K562 (cell line): Measurements from ENCODE around the gene CCDC9B. TPM values are rescaled to one million over a fixed set of nuclear protein-coding genes. Genes with fewer than 3 reads are reported as not detected.

Source experiments
- ATAC-seq: fragments of 200-7000 bp; cut with Tn5 transposase; 3 replicates; pipeline ENCODE4 v1.9.1; 2020; ENCODE audit warnings: moderate library complexity
- BruUV-seq: library from RNA; stranded (reverse); fragments of 400-500 nt; replicated peaks from 2 replicates; lab custom pipeline; 2021; lab: Mats Ljungman, UMichigan
- CTCF ChIA-PET: fragments of 300-600 bp; formaldehyde crosslinking; extraction: SDS; loops from one replicate; lab custom pipeline; 2021; ENCODE audit warnings: low intra/inter-chr PET ratio; lab: Yijun Ruan, JAX
- POLR2A ChIA-PET: fragments of 300-600, 350-650 bp; sonication (Branson Sonifier 250); formaldehyde crosslinking; extraction: SDS; loops from one replicate; lab custom pipeline; 2021; ENCODE audit warnings: antibody characterized with exemption, inconsistent platforms; lab: Yijun Ruan, JAX
- DNase-seq, 4 experiments: peaks; one replicate each; pipeline versions ENCODE4 v3.0.0 to v3.0.0-alpha.2; 2011 to 2018; ENCODE audit warnings: low spot score in 3 of 4, mixed read lengths in 3 of 4; ENCODE audit errors: extremely low read depth in 1 of 4
- FAIRE-seq: peaks from 2 replicates; lab custom pipeline; 2011; peaks lifted over from hg19 to GRCh38; lab: Jason Lieb, UNC
- H2AFZ ChIP-seq: 2 replicates; pipeline ENCODE4 v1.6.0; 2011; ENCODE audit warnings: low read depth, low read length, control low read depth, inconsistent platforms
- H3K27ac ChIP-seq: fragments of 200-600 bp; 3 replicates; pipeline ENCODE4 v1.8.0; 2011; ENCODE audit warnings: low read depth, mild to moderate bottlenecking, control low read depth, inconsistent platforms, low read length, moderate library complexity, mixed read lengths; ENCODE audit errors: extremely low read depth
- H3K27me3 ChIP-seq, 2 experiments: fragments of 300-600 bp in 1 of 2; 2 replicates in 1 of 2; 3 replicates in 1 of 2; pipeline versions ENCODE4 v1.6.0 to v1.8.0; 2011; ENCODE audit warnings: inconsistent platforms in 2 of 2, low read length in 2 of 2, mild to moderate bottlenecking in 1 of 2, mixed read lengths in 1 of 2, moderate library complexity in 1 of 2; ENCODE audit not compliant: control insufficient read depth in 2 of 2, insufficient read depth in 2 of 2
- H3K36me3 ChIP-seq: fragments of 300-600 bp; 3 replicates; pipeline ENCODE4 v1.8.0; 2011; ENCODE audit warnings: mild to moderate bottlenecking, low read length, inconsistent platforms; ENCODE audit not compliant: control insufficient read depth, insufficient read depth
- H3K4me1 ChIP-seq, 2 experiments: fragments of 200-600 bp in 1 of 2; replicated peaks in 1 of 2; 2 replicates in 1 of 2; 3 replicates in 1 of 2; pipeline versions ENCODE4 v1.5.1 to v1.8.0; 2011; ENCODE audit warnings: inconsistent platforms in 2 of 2, low read length in 2 of 2, mild to moderate bottlenecking in 1 of 2, mixed read lengths in 1 of 2, moderate library complexity in 1 of 2; ENCODE audit not compliant: control insufficient read depth in 2 of 2, insufficient read depth in 2 of 2
- H3K4me2 ChIP-seq: 2 replicates; pipeline ENCODE4 v1.6.1; 2011; ENCODE audit warnings: low read length, control low read depth, inconsistent platforms, mixed read lengths; ENCODE audit not compliant: insufficient read depth
- H3K4me3 ChIP-seq: fragments of 200-600 bp; sonication (generic), shearing (Covaris generic); 2 replicates; pipeline ENCODE4 v1.5.1; 2016; ENCODE audit warnings: control low read depth, inconsistent platforms
- H3K79me2 ChIP-seq: fragments of 200-600 bp; 3 replicates; pipeline ENCODE4 v1.8.0; 2011; ENCODE audit warnings: low read length, inconsistent platforms; ENCODE audit not compliant: control insufficient read depth, insufficient read depth
- H3K9ac ChIP-seq, 2 experiments: 2 replicates each; pipeline versions ENCODE4 v1.6.0 to v1.6.1; 2011; ENCODE audit warnings: low read depth in 2 of 2, low read length in 2 of 2, control low read depth in 1 of 2, inconsistent platforms in 1 of 2, mild to moderate bottlenecking in 1 of 2, mixed read lengths in 1 of 2; ENCODE audit not compliant: insufficient read depth in 1 of 2
- H3K9me1 ChIP-seq: one replicate; pipeline ENCODE4 v1.6.0; 2011; ENCODE audit warnings: inconsistent platforms, mild to moderate bottlenecking, low read length, moderate library complexity; ENCODE audit not compliant: control insufficient read depth, insufficient read depth
- H3K9me3 ChIP-seq: replicated peaks from 2 replicates; pipeline ENCODE4 v1.5.1; 2011; ENCODE audit warnings: low read depth, low read length, inconsistent platforms; ENCODE audit not compliant: control insufficient read depth, insufficient read depth
- H4K20me1 ChIP-seq: replicated peaks from 2 replicates; pipeline ENCODE4 v1.6.1; 2011; ENCODE audit warnings: low read length, inconsistent platforms, mixed read lengths; ENCODE audit not compliant: control insufficient read depth, insufficient read depth
- FOS ChIP-seq: IDR thresholded peaks from 3 replicates; pipeline ENCODE4 v1.6.1; 2011; ENCODE audit not compliant: insufficient read length; ENCODE audit errors: extremely low read depth
- NR0B1 ChIP-seq: fragments of 450-650 bp; IDR thresholded peaks from one replicate; pipeline ENCODE4 v1.6.1; 2018; ENCODE audit warnings: mild to moderate bottlenecking, moderate library complexity; ENCODE audit not compliant: partially characterized antibody
- PPARD ChIP-seq: fragments of 250-450 bp; sonication (Bioruptor Pico); IDR thresholded peaks from 2 replicates; pipeline ENCODE4 v1.8.0; 2022; ENCODE audit warnings: inconsistent platforms, mild to moderate bottlenecking, moderate library complexity
- SAP30 ChIP-seq: fragments of 200-600 bp; sonication (generic); IDR thresholded peaks from 2 replicates; pipeline ENCODE4 v1.6.1; 2012; ENCODE audit warnings: borderline replicate concordance, low read depth, mild to moderate bottlenecking, moderate library complexity, low read length, control low read depth, inconsistent platforms; ENCODE audit not compliant: insufficient read depth, poor library complexity, severe bottlenecking
- SRSF9 ChIP-seq: fragments of 200-400 bp; formaldehyde crosslinking; IDR thresholded peaks from 2 replicates; pipeline ENCODE4 v1.6.1; 2017; ENCODE audit warnings: low read depth, low read length, borderline replicate concordance
- WGBS: fragments of 100-300 bp; shearing (Covaris generic); methylation state at CpG from one replicate; pipeline ENCODE4 v1.1.6; 2016; ENCODE audit warnings: low coverage, mixed read lengths; ENCODE audit not compliant: insufficient coverage; ENCODE audit errors: missing lambda C conversion rate; 5-methylcytosine and 5-hydroxymethylcytosine counted together
- in situ Hi-C: fragments of 300-500 bp; cut with MboI; formaldehyde crosslinking; loops from 4 replicates; pipeline ENCODE4 v1.15.0; 2018; ENCODE audit warnings: inconsistent platforms, mixed read lengths
- intact Hi-C: fragments of 100-400 bp; cut with micrococcal nuclease; formaldehyde crosslinking; loops from 2 replicates; pipeline ENCODE4 v1.14.2; 2022
- polyA plus RNA-seq, 8 experiments: library from polyadenylated mRNA; depleted of rRNA in 4 of 8; stranded (reverse) in 5 of 8; unstranded in 3 of 8; fragments of >200 nt; fragmentation: Nextera tagmentation in 2 of 8; fragmentation: Illumina TruSeq in 1 of 8; extraction: Ambion mirVana in 2 of 8; extraction: Trizol in 1 of 8; gene quantifications; 2 replicates each; pipeline versions ENCODE4 v1.2.1 to v1.2.3, GENCODE V29; 2011 to 2014; ENCODE audit warnings: inconsistent platforms in 1 of 8, missing spikeins in 1 of 8
- total RNA-seq, 7 experiments: library from RNA; depleted of rRNA in 6 of 7; stranded (reverse); fragments of >200 nt in 6 of 7; fragmentation: Illumina TruSeq in 2 of 7; extraction: Trizol in 2 of 7; gene quantifications; 2 replicates each; pipeline versions ENCODE4 v1.2.1 to v1.2.3, GENCODE V29; 2011 to 2021; ENCODE audit warnings: low replicate concordance in 1 of 7

CCDC9B gene
- total and polyA plus RNA-seq, 9 of the 15 experiments (the other 6 are each of a cell fraction or from before 2014, with no cell fraction given) = 0.01 to 0.47 (median 0.15) TPM; not detected in 1

DNA sequence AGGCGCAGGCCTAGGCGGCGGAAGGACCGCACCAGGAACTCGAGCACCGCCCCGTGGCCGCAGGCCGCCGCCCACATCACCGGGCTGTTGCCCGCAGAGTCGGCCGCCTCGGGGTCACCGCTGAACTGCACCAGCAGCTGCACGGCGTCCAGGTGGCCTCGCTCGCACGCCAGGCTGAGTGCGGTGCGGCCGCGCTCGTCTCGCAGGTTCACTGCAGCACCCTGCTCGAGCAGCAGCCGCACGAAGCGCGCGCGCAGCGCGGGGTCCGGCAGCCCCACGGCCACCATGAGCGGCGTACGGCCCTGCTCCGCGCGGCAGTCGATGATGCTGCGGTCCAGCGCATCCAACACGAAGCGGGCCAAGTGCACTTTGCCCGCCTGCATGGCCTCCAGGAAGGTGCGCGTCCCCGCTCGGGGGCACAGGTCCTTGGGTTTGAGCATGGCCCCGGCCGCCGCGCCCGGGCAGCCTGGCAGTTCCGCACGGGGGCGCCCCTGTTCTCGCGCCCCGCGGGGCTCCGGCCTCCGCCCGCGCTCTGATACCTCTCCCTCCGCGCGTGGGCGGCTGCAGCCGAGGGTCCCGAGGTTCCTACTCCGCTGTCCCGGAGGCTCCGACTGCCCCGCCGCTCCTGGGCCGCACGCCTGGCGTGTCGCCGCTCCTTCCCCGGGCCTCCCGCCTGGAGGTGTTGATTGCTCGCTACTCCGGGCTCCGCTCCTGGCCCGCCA, 58.4 kb downstream of the CCDC9B start (continued):
- TF ChIP-seq SAP30 = no peak

- peak overlapping the region; percentile 87; the same call in 1 of the 2 replicates for H3K4me2 ChIP-seq
- no peak overlapping the region for H3K27ac ChIP-seq
- no peaks in the 10 kb centered on the region for H3K36me3 ChIP-seq
- no TSS peak for BruUV-seq
- 58% methylated on average over 23 of the region's 51 CpGs for WGBS
- no peaks in the 10 kb centered on the region; a peak in 1 of 5 replicates for H3K27me3 ChIP-seq
- TF ChIP-seq SRSF9 (no peak), NR0B1 (no peak), PPARD (CRISPR knock-in tag) (no peak), FOS (no peak)
- TF ChIP-seq, all 486 proteins: peak for 0
- Histone ChIP-seq H4K20me1 (no peaks in the 10 kb centered on the region), H3K4me3 (peak overlapping the region; percentile 58; the same call in 1 of the 2 replicates), H3K9ac (peak overlapping the region in 1 of 2 experiments; percentile 82; a peak in 3 of 4 replicates), H3K4me1 (peaks cover 13 to 54% of the 10 kb centered on the region in 2 experiments), H2AFZ (peak overlapping the region; percentile 98), H3K79me2 (no peaks in the 10 kb centered on the region), H3K9me1 (no peaks in the 10 kb centered on the region), H3K9me3 (no peaks in the 10 kb centered on the region)
- no peak for ATAC-seq
- ChIA-PET POLR2A (interaction anchor here (0.7 kb wide), 1 partner anchor 9 kb away, joined by 3 read pairs; no protein-coding TSS in a partner anchor), CTCF (interaction anchor here (0.6 to 6.3 kb wide), 6 partner anchors 18 to 1573 kb away, joined by 3 to 87 read pairs (median 6); partner anchors contain the start of gene PLCB2)
- no peak for FAIRE-seq
- in situ Hi-C loops = no loop called here
- intact Hi-C loops = loop anchor here (2.0 to 5.0 kb wide), 2 partner anchors 41 to 141 kb away; partner anchors contain the start of gene INAFM2
- DNase-seq = no peak
These were observed 59.0 kb downstream of the CCDC9B start for GRCh38 chr15:40281801-40282146.

Other genes with a start within 250 kb of the CCDC9B start
Only the 7 nearest of the 14 such genes appear.
- 2.0 and 2.5 TPM in 2 replicates for gene ANKRD63, start 57.9 kb downstream of the CCDC9B start, total RNA-seq (2014; rRNA removed)
- gene ANKRD63, start 57.9 kb downstream of the CCDC9B start, total RNA-seq (2014; rRNA removed; fragmentation: Illumina TruSeq; extraction: Trizol) = not detected in 2 replicates
- gene ANKRD63, start 57.9 kb downstream of the CCDC9B start, total RNA-seq (2015; rRNA removed; fragmentation: Illumina TruSeq; extraction: Trizol) = not detected in 2 replicates
- gene ANKRD63, start 57.9 kb downstream of the CCDC9B start, total RNA-seq (2021) = 1.8 and 2.5 TPM in 2 replicates
- gene ANKRD63, start 57.9 kb downstream of the CCDC9B start, polyA plus RNA-seq (2011; rRNA removed) = 0.19 TPM in 1 of 2 replicates, not detected in the other
- not detected in 2 replicates for gene ANKRD63, start 57.9 kb downstream of the CCDC9B start, polyA plus RNA-seq (2014; fragmentation: Illumina TruSeq; extraction: Trizol)
- not detected for gene ANKRD63, start 57.9 kb downstream of the CCDC9B start, polyA plus RNA-seq (2014; fragmentation: Nextera tagmentation; extraction: Ambion mirVana)
- gene ANKRD63, start 57.9 kb downstream of the CCDC9B start, polyA plus RNA-seq (2014; rRNA removed) = 0.63 and 1.3 TPM in 2 replicates
- gene PLCB2, start 33.0 kb downstream of the CCDC9B start, total RNA-seq (2014; rRNA removed) = 6.9 and 7.1 TPM in 2 replicates
- gene PLCB2, start 33.0 kb downstream of the CCDC9B start, total RNA-seq (2014; rRNA removed; fragmentation: Illumina TruSeq; extraction: Trizol) = 3.4 and 4.1 TPM in 2 replicates
- 10.0 and 10.8 TPM in 2 replicates for gene PLCB2, start 33.0 kb downstream of the CCDC9B start, total RNA-seq (2015; rRNA removed; fragmentation: Illumina TruSeq; extraction: Trizol)
- 11.2 and 11.6 TPM in 2 replicates for gene PLCB2, start 33.0 kb downstream of the CCDC9B start, total RNA-seq (2021)
- gene PLCB2, start 33.0 kb downstream of the CCDC9B start, polyA plus RNA-seq (2011; rRNA removed) = 8.0 and 25.4 TPM in 2 replicates
- gene PLCB2, start 33.0 kb downstream of the CCDC9B start, polyA plus RNA-seq (2014; fragmentation: Illumina TruSeq; extraction: Trizol) = 9.0 and 9.5 TPM in 2 replicates
- gene PLCB2, start 33.0 kb downstream of the CCDC9B start, polyA plus RNA-seq (2014; fragmentation: Nextera tagmentation; extraction: Ambion mirVana) = under 1 TPM; 0.37 to 0.59 TPM
- gene PLCB2, start 33.0 kb downstream of the CCDC9B start, polyA plus RNA-seq (2014; rRNA removed) = 12.3 and 13.2 TPM in 2 replicates
- 27.1 and 27.8 TPM in 2 replicates for gene INAFM2, start 17.2 kb downstream of the CCDC9B start, total RNA-seq (2014; rRNA removed)
- gene INAFM2, start 17.2 kb downstream of the CCDC9B start, total RNA-seq (2014; rRNA removed; fragmentation: Illumina TruSeq; extraction: Trizol) = 29.1 and 30.4 TPM in 2 replicates
- gene INAFM2, start 17.2 kb downstream of the CCDC9B start, total RNA-seq (2015; rRNA removed; fragmentation: Illumina TruSeq; extraction: Trizol) = 29.4 and 32.1 TPM in 2 replicates
- gene INAFM2, start 17.2 kb downstream of the CCDC9B start, total RNA-seq (2021) = 37.4 and 43.1 TPM in 2 replicates
- 26.7 and 27.9 TPM in 2 replicates for gene INAFM2, start 17.2 kb downstream of the CCDC9B start, polyA plus RNA-seq (2011; rRNA removed)
- gene INAFM2, start 17.2 kb downstream of the CCDC9B start, polyA plus RNA-seq (2014; fragmentation: Illumina TruSeq; extraction: Trizol) = 20.3 and 25.5 TPM in 2 replicates
- gene INAFM2, start 17.2 kb downstream of the CCDC9B start, polyA plus RNA-seq (2014; fragmentation: Nextera tagmentation; extraction: Ambion mirVana) = 10 to 100 TPM; 11.8 to 12.3 TPM
- 27.2 and 28.2 TPM in 2 replicates for gene INAFM2, start 17.2 kb downstream of the CCDC9B start, polyA plus RNA-seq (2014; rRNA removed)
- not detected in 2 replicates for gene PHGR1, start 10.1 kb upstream of the CCDC9B start, total RNA-seq (2014; rRNA removed)
- not detected in 2 replicates for gene PHGR1, start 10.1 kb upstream of the CCDC9B start, total RNA-seq (2014; rRNA removed; fragmentation: Illumina TruSeq; extraction: Trizol)
- gene PHGR1, start 10.1 kb upstream of the CCDC9B start, total RNA-seq (2015; rRNA removed; fragmentation: Illumina TruSeq; extraction: Trizol) = not detected in 2 replicates
- gene PHGR1, start 10.1 kb upstream of the CCDC9B start, total RNA-seq (2021) = 0.65 TPM in 1 of 2 replicates, not detected in the other
- gene PHGR1, start 10.1 kb upstream of the CCDC9B start, polyA plus RNA-seq (2011; rRNA removed) = not detected in 2 replicates
- not detected in 2 replicates for gene PHGR1, start 10.1 kb upstream of the CCDC9B start, polyA plus RNA-seq (2014; fragmentation: Illumina TruSeq; extraction: Trizol)
- gene PHGR1, start 10.1 kb upstream of the CCDC9B start, polyA plus RNA-seq (2014; fragmentation: Nextera tagmentation; extraction: Ambion mirVana) = not detected
- not detected in 2 replicates for gene PHGR1, start 10.1 kb upstream of the CCDC9B start, polyA plus RNA-seq (2014; rRNA removed)
- gene DISP2, start 17.3 kb upstream of the CCDC9B start, total RNA-seq (2014; rRNA removed) = 0.08 and 0.09 TPM in 2 replicates
- 0.22 and 0.29 TPM in 2 replicates for gene DISP2, start 17.3 kb upstream of the CCDC9B start, total RNA-seq (2014; rRNA removed; fragmentation: Illumina TruSeq; extraction: Trizol)
- 0.11 and 0.22 TPM in 2 replicates for gene DISP2, start 17.3 kb upstream of the CCDC9B start, total RNA-seq (2015; rRNA removed; fragmentation: Illumina TruSeq; extraction: Trizol)
- 0.74 and 0.89 TPM in 2 replicates for gene DISP2, start 17.3 kb upstream of the CCDC9B start, total RNA-seq (2021)
- gene DISP2, start 17.3 kb upstream of the CCDC9B start, polyA plus RNA-seq (2011; rRNA removed) = 0.06 and 0.16 TPM in 2 replicates
- 0.25 and 0.29 TPM in 2 replicates for gene DISP2, start 17.3 kb upstream of the CCDC9B start, polyA plus RNA-seq (2014; fragmentation: Illumina TruSeq; extraction: Trizol)
- under 1 TPM in 1 of 2 experiments, not detected in 1; 0.08 TPM for gene DISP2, start 17.3 kb upstream of the CCDC9B start, polyA plus RNA-seq (2014; fragmentation: Nextera tagmentation; extraction: Ambion mirVana)
- gene DISP2, start 17.3 kb upstream of the CCDC9B start, polyA plus RNA-seq (2014; rRNA removed) = 0.08 and 0.09 TPM in 2 replicates
- 51.4 and 62.3 TPM in 2 replicates for gene KNSTRN, start 41.8 kb upstream of the CCDC9B start, total RNA-seq (2014; rRNA removed)
- 88.2 and 99.8 TPM in 2 replicates for gene KNSTRN, start 41.8 kb upstream of the CCDC9B start, total RNA-seq (2014; rRNA removed; fragmentation: Illumina TruSeq; extraction: Trizol)
- gene KNSTRN, start 41.8 kb upstream of the CCDC9B start, total RNA-seq (2015; rRNA removed; fragmentation: Illumina TruSeq; extraction: Trizol) = 85.8 and 87.3 TPM in 2 replicates
- 64.3 and 65.7 TPM in 2 replicates for gene KNSTRN, start 41.8 kb upstream of the CCDC9B start, total RNA-seq (2021)
- gene KNSTRN, start 41.8 kb upstream of the CCDC9B start, polyA plus RNA-seq (2011; rRNA removed) = 59.7 and 80.0 TPM in 2 replicates
- 74.7 and 75.0 TPM in 2 replicates for gene KNSTRN, start 41.8 kb upstream of the CCDC9B start, polyA plus RNA-seq (2014; fragmentation: Illumina TruSeq; extraction: Trizol)
- gene KNSTRN, start 41.8 kb upstream of the CCDC9B start, polyA plus RNA-seq (2014; fragmentation: Nextera tagmentation; extraction: Ambion mirVana) = 10 to 100 TPM; 48.7 to 66.3 TPM
- 61.9 and 63.9 TPM in 2 replicates for gene KNSTRN, start 41.8 kb upstream of the CCDC9B start, polyA plus RNA-seq (2014; rRNA removed)
- gene IVD, start 64.9 kb upstream of the CCDC9B start, total RNA-seq (2014; rRNA removed) = 2.5 and 3.0 TPM in 2 replicates
- gene IVD, start 64.9 kb upstream of the CCDC9B start, total RNA-seq (2014; rRNA removed; fragmentation: Illumina TruSeq; extraction: Trizol) = 2.2 and 2.4 TPM in 2 replicates
- gene IVD, start 64.9 kb upstream of the CCDC9B start, total RNA-seq (2015; rRNA removed; fragmentation: Illumina TruSeq; extraction: Trizol) = 1.5 and 2.0 TPM in 2 replicates
- 3.6 and 5.6 TPM in 2 replicates for gene IVD, start 64.9 kb upstream of the CCDC9B start, total RNA-seq (2021)
- 4.5 and 6.9 TPM in 2 replicates for gene IVD, start 64.9 kb upstream of the CCDC9B start, polyA plus RNA-seq (2011; rRNA removed)
- gene IVD, start 64.9 kb upstream of the CCDC9B start, polyA plus RNA-seq (2014; fragmentation: Illumina TruSeq; extraction: Trizol) = 1.1 and 1.4 TPM in 2 replicates
- under 1 TPM; 0.15 to 0.45 TPM for gene IVD, start 64.9 kb upstream of the CCDC9B start, polyA plus RNA-seq (2014; fragmentation: Nextera tagmentation; extraction: Ambion mirVana)
- 2.9 and 3.5 TPM in 2 replicates for gene IVD, start 64.9 kb upstream of the CCDC9B start, polyA plus RNA-seq (2014; rRNA removed)